ENCODE data around the gene MFSD11. TPM values are rescaled to one million over a fixed set of nuclear protein-coding genes. Genes with fewer than 3 reads are reported as not detected.
"Not testable (repeated sequence)": the region's sequence is repeated elsewhere in the genome, so short reads cannot be mapped to it uniquely, and the experiment has no call there.

MFSD11 gene
- total and polyA plus RNA-seq, 2 of the 8 experiments (the other 6 are each of a cell fraction or from before 2014, with no cell fraction given), result 17.7 to 19.8 TPM

DNA sequence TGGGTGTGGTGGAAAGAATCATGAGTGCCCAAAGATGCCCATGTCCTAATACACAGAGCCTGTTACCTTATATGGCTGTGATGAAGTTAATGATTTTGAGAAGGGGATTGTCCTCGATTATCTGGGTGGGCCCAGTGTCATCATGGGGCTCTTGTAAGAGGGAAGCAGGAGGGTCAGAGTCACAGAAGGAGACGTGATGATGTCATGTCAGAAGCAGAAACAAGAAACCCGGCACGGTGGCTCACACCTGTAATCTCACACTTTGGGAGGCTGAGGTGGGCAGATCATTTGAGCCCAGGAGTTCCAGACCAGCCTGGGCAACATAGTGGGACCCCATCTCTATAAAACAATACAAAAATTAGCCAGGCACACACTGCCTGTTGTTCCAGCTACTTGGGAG, 75.0 kb downstream of the MFSD11 start (continued):
- TF ChIP-seq HDAC2 (IDR thresholded peaks at IDR 0.05; ENCODE audit: borderline replicate concordance in 1 of 2, low read depth in 2 of 2, low read length in 2 of 2) (no peak), SIRT6 (IDR thresholded peaks at IDR 0.05; ENCODE audit: low read length) (no peak)
- TF ChIP-seq, protein P1, sequence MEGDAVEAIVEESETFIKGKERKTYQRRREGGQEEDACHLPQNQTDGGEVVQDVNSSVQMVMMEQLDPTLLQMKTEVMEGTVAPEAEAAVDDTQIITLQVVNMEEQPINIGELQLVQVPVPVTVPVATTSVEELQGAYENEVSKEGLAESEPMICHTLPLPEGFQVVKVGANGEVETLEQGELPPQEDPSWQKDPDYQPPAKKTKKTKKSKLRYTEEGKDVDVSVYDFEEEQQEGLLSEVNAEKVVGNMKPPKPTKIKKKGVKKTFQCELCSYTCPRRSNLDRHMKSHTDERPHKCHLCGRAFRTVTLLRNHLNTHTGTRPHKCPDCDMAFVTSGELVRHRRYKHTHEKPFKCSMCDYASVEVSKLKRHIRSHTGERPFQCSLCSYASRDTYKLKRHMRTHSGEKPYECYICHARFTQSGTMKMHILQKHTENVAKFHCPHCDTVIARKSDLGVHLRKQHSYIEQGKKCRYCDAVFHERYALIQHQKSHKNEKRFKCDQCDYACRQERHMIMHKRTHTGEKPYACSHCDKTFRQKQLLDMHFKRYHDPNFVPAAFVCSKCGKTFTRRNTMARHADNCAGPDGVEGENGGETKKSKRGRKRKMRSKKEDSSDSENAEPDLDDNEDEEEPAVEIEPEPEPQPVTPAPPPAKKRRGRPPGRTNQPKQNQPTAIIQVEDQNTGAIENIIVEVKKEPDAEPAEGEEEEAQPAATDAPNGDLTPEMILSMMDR (IDR thresholded peaks at IDR 0.05; ENCODE audit: control extremely low read depth in 1 of 3, insufficient read depth in 1 of 3, low read depth in 1 of 3, low read length in 3 of 3), result no peak

DNA sequence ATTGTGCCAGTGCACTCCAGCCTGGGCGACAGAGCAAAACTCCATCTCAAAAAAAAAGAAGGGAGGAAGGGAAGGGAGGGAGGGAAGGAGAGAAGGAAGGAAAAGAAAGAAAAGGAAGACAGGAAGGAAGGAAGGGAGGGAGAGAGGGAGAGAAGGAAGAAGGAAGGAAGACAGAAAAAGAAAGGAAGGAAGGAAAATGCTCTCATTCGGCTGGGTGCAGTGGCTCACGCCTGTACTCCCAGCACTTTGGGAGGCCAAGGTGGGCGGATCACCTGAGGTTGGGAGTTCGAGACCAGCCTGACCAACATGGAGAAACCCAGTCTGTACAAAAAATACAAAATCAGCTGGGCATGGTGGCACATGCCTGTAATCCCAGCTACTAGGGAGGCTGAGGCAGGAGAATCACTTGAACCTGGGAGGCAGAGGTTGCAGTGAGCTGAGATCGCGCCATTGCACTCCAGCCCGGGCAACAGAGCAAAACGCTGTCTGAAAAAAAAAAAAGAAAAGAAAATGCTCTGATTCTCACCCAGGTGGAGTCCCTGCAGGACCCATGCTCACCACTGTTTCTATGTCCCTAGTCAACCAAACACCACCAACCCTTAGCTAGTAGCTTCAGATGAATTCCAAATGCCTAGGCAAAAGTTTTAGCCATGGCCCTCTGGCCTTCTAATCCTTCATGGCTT, 78.1 kb downstream of the MFSD11 start:
- H4K5ac ChIP-seq (ENCODE audit: insufficient read length, low read depth, low read length); H3K23ac ChIP-seq (ENCODE audit: insufficient read length); H3K4me1 ChIP-seq (replicated peaks in 1 of 4; ENCODE audit: control insufficient read depth in 3 of 4, insufficient read depth in 4 of 4, low read length in 3 of 4); H3K4me2 ChIP-seq (ENCODE audit: insufficient read depth in 1 of 2, low read depth in 2 of 2, low read length in 2 of 2); H2BK12ac ChIP-seq (ENCODE audit: low read depth, low read length); H3K4ac ChIP-seq (replicated peaks; ENCODE audit: insufficient read length, low read depth, low read length); H3K4me3 ChIP-seq (ENCODE audit: extremely low read depth in 1 of 4, insufficient read depth in 2 of 4, low read depth in 3 of 4, low read length in 4 of 4); H2BK20ac ChIP-seq (ENCODE audit: low read length); H3K23me2 ChIP-seq (ENCODE audit: low read depth, low read length); H4K8ac ChIP-seq (ENCODE audit: extremely low read depth, insufficient read depth, low read length); H4K20me1 ChIP-seq (replicated peaks in 1 of 2; ENCODE audit: control insufficient read depth in 1 of 2, insufficient read depth in 2 of 2, low read length in 2 of 2); H2AK5ac ChIP-seq (ENCODE audit: low read depth, low read length); H3K36me3 ChIP-seq (ENCODE audit: control insufficient read depth in 2 of 4, insufficient read depth in 4 of 4, low read length in 3 of 4); H3K14ac ChIP-seq (ENCODE audit: insufficient read length); H3K27ac ChIP-seq (ENCODE audit: low read depth, low read length); H2BK15ac ChIP-seq (ENCODE audit: low read length); H3K18ac ChIP-seq (ENCODE audit: extremely low read depth, low read length); H3K56ac ChIP-seq (replicated peaks; ENCODE audit: insufficient read length, low read depth, low read length); POLR2A ChIA-PET (ENCODE audit: partially characterized antibody); H3K79me2 ChIP-seq (ENCODE audit: control insufficient read depth in 1 of 2, insufficient read depth in 2 of 2, low read length in 2 of 2); H3K9ac ChIP-seq (replicated peaks in 1 of 4; ENCODE audit: extremely low read depth in 1 of 4, low read depth in 3 of 4, low read length in 3 of 4); H3K27me3 ChIP-seq (replicated peaks in 1 of 4; ENCODE audit: control insufficient read depth in 3 of 4, extremely low read depth in 1 of 4, insufficient read depth in 3 of 4, low read length in 3 of 4); H3K79me1 ChIP-seq (ENCODE audit: low read depth, low read length); H2BK5ac ChIP-seq (ENCODE audit: low read depth, low read length); H4K91ac ChIP-seq (replicated peaks; ENCODE audit: insufficient read length, low read length); DNase-seq (ENCODE audit: low read depth in 1 of 2, low spot score in 2 of 2); H3K9me3 ChIP-seq (ENCODE audit: insufficient read depth in 2 of 2, low read depth in 1 of 2, low read length in 1 of 2); FAIRE-seq: not testable (repeated sequence)
- H2BK120ac ChIP-seq (replicated peaks; ENCODE audit: low read depth, low read length), result peak overlapping the region; percentile 70
- peak overlapping the region; percentile 47; the same call in 1 of the 2 replicates for H2AFZ ChIP-seq (ENCODE audit: low read length)
- CTCF ChIA-PET (ENCODE audit: partially characterized antibody), result interaction anchor here (1.0 to 4.3 kb wide), 11 partner anchors 9 to 240 kb away, joined by 3 to 26 read pairs (median 5); partner anchors contain the start of gene MGAT5B
- 87% methylated on average over 9 of the region's 9 CpGs; no CpG with 5 or more reads in 1 of the 2 experiments for WGBS, 2 experiments (ENCODE audit: extremely low coverage in 1 of 2, insufficient coverage in 1 of 2, insufficient read length in 1 of 2, insufficient replicate concordance in 2 of 2, low coverage in 1 of 2, low lambda C conversion rate in 2 of 2, missing lambda C conversion rate in 1 of 2)
